Duodenal mucosa (tissue), 2 donors: ENCODE results near the gene USP6.
"Not testable (repeated sequence)": the region's sequence is repeated elsewhere in the genome, so short reads cannot be mapped to it uniquely, and the experiment has no call there.

Experiments
- H3K27ac ChIP-seq: one replicate; pipeline ENCODE4 v1.7.0; 2013; ENCODE audit warnings: low read depth, low read length
- H3K27me3 ChIP-seq, 2 donors: one replicate each; pipeline ENCODE4 v1.7.0; 2013; ENCODE audit warnings: low read length in 2 of 2, control low read depth in 1 of 2; ENCODE audit not compliant: insufficient read depth in 2 of 2, control insufficient read depth in 1 of 2
- H3K36me3 ChIP-seq, 2 donors: one replicate each; pipeline ENCODE4 v1.7.0; 2013; ENCODE audit warnings: low read length in 2 of 2, control low read depth in 1 of 2; ENCODE audit not compliant: insufficient read depth in 2 of 2, control insufficient read depth in 1 of 2
- H3K4me1 ChIP-seq, 2 donors: one replicate each; pipeline ENCODE4 v1.7.0; 2013; ENCODE audit warnings: low read length in 2 of 2, control low read depth in 1 of 2; ENCODE audit not compliant: insufficient read depth in 2 of 2, control insufficient read depth in 1 of 2
- H3K4me3 ChIP-seq, 2 donors: one replicate each; pipeline ENCODE4 v1.7.0; 2013; ENCODE audit warnings: low read length in 2 of 2, low read depth in 1 of 2
- H3K9ac ChIP-seq, 2 donors: one replicate each; pipeline ENCODE4 v1.7.0; 2013; ENCODE audit warnings: low read length in 2 of 2, low read depth in 1 of 2
- H3K9me3 ChIP-seq, 2 donors: one replicate each; pipeline ENCODE4 v1.7.0; 2013; ENCODE audit warnings: low read length in 2 of 2, control low read depth in 1 of 2; ENCODE audit not compliant: control insufficient read depth in 1 of 2

The USP6 gene

GRCh38 chr17:5211458-5211857, 95.6 kb downstream of the USP6 start:
- Histone ChIP-seq H3K4me1 (no peaks in the 10 kb centered on the region), H3K9me3 (no peaks in the 10 kb centered on the region), H3K4me3 (no peak overlapping the region), H3K27me3 (no peaks in the 10 kb centered on the region), H3K9ac (no peak overlapping the region), H3K27ac (no peak overlapping the region), H3K36me3 (peaks cover 0 to 10% of the 10 kb centered on the region in 2 donors)

- not testable (repeated sequence) for H3K27ac ChIP-seq, H3K36me3 ChIP-seq, H3K27me3 ChIP-seq, H3K4me1 ChIP-seq, H3K4me3 ChIP-seq, H3K9me3 ChIP-seq, H3K9ac ChIP-seq
These were observed 101.7 kb downstream of the USP6 start for GRCh38 chr17:5217562-5217961.

- Histone ChIP-seq H3K9me3 (no peaks in the 10 kb centered on the region), H3K27me3 (no peaks in the 10 kb centered on the region), H3K4me1 (peaks cover 0 to 7% of the 10 kb centered on the region in 2 donors), H3K9ac (no peak overlapping the region), H3K36me3 (peaks cover 5% of the 10 kb centered on the region in 2 donors), H3K27ac (no peak overlapping the region), H3K4me3 (no peak overlapping the region)
These were observed 103.7 kb downstream of the USP6 start for GRCh38 chr17:5219536-5219935.

- Histone ChIP-seq H3K36me3 (peaks cover 5% of the 10 kb centered on the region in 2 donors), H3K27me3 (no peaks in the 10 kb centered on the region), H3K9ac (no peak overlapping the region), H3K4me1 (peaks cover 0 to 7% of the 10 kb centered on the region in 2 donors), H3K9me3 (no peaks in the 10 kb centered on the region), H3K27ac (no peak overlapping the region), H3K4me3 (no peak overlapping the region)
These were observed 104.2 kb downstream of the USP6 start for GRCh38 chr17:5220074-5220473.

- not testable (repeated sequence) for H3K4me1 ChIP-seq, H3K4me3 ChIP-seq, H3K9me3 ChIP-seq, H3K27ac ChIP-seq, H3K9ac ChIP-seq, H3K36me3 ChIP-seq, H3K27me3 ChIP-seq
These were observed 106.1 kb downstream of the USP6 start for GRCh38 chr17:5221912-5222311.
